IPS DF 4.7 (cell line): Measurements from ENCODE around the gene CST5.
"Not testable (repeated sequence)": the region's sequence is repeated elsewhere in the genome, so short reads cannot be mapped to it uniquely, and the experiment has no call there.

Experiments
- DNase-seq: peaks from one replicate; pipeline ENCODE4 v3.0.0-alpha.2; 2013; ENCODE audit warnings: low spot score; ENCODE audit errors: extremely low read depth

The CST5 gene, protein sequence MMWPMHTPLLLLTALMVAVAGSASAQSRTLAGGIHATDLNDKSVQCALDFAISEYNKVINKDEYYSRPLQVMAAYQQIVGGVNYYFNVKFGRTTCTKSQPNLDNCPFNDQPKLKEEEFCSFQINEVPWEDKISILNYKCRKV

DNA sequence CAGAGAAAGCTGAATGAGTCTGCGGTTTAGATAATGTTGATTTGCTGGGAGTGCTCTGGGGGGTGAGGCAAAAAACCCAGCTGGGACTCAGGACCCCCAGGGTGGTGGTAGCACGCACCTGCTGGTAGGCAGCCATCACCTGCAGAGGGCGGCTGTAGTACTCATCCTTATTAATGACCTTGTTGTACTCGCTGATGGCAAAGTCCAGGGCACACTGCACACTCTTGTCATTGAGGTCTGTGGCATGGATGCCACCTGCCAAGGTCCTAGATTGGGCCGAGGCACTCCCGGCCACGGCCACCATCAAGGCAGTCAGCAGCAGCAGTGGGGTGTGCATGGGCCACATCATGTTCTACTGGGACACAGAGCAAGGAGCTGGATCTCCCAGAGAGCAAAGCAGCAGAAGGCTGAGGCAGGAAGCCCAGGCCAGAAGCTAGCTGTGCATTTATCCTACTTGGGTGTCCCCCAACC lies at the start of gene CST5:
TSS of gene CST5 (minus strand) at position 421 of the 471 bp plus-strand sequence. CDS start at position 349, 72 bp downstream.
- no peak for DNase-seq

DNA sequence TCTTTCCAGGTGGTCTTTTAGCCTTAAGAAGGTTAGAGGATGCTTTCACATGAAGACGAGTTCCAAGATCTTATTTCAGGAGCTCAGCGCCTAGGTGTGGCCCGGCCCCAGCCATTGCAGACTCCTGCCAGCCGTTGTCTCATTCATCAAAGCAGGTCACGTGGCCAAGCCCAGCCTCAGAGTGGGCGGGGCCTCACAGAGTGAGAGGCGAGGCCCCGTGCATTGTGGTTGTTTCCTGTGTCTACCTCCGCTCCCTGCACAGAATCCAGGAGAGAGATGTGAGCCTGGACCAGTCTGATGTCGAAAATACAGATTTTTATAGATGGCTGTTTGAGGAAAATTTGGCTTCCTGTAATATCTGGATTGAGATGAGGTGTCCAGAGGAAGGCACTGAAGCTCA lies 49.2 kb upstream of the CST5 start:
- no peak for DNase-seq

DNA sequence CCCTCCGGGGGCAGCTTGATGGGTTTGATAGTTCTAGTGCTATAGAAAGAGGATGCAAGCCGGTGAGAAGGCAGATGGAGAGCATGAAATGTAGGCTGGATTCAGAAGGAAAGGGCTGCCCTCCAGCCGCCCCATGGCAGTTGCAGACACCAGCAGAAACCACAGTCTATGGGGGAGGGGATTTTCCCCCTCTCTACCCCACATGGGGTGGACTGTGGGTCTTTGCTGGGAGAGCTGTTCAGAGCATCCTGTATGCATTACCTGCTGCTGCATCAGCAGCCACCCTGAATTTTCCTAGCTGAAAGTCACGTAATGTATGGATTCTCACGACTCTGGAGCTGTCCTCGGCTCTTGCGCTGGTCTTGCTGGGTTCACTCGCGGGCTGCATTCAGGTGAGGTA lies 48.8 kb upstream of the CST5 start:
- no peak for DNase-seq

DNA sequence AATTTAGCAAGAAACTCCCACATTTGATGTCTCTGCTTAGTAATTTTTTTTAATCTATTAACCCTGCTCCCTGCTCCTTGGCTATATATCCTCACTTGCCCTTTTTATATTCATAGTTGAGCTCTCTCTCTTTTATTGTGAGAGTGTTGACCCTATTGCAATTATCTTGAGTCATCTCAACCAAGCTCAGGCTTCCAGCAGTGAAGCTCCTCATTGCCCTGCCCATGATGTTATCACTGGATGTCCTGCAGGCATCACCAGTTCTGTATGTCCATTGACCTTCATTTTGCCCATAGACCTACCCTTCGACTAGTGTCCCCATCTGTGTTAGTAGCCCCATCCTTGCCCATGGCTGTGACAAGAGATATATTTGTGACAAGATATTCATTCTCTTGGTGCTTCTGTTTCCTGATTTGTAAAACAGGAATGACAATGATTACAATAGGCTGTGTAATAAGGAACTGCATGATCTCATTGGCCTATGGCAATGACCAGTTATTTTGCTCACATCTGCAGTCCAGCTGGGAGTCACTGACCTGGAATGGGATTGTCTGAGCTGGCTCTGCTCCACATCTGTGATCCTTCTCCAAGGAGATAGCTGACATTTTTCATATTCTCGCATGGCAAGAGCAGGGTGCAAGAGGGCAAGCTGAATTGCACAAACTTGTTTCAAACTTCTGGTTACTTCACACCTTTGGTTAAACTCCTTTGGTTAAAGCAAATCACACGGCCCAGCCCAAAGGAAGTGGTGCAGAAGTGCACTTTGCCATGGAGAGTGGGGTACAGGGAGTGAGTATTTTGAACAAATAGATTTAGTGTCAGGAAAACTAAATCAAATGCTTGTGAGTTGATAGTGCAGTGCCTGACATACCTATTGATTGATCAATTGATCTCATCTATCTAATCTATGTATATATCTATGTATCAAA lies 47.7 kb upstream of the CST5 start:
- no peak for DNase-seq

DNA sequence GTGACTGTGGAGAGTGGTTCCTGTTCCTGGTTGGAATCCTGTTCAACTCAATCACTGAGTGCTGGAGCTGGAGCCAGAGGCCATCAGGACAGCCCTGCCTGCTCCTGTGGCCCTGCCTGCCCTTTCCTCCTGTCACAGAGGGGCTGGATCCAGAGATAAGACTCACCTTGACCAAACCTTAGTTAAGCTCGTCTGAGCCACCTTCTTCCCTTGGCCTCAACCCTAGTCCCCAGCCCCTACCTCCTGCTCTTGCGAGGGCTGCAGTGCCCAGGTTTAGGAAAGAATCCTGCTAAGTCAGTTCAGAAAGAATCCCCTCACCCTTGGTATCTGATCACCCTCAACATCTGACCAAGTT lies 47.0 kb upstream of the CST5 start:
- DNase-seq = no peak

DNA sequence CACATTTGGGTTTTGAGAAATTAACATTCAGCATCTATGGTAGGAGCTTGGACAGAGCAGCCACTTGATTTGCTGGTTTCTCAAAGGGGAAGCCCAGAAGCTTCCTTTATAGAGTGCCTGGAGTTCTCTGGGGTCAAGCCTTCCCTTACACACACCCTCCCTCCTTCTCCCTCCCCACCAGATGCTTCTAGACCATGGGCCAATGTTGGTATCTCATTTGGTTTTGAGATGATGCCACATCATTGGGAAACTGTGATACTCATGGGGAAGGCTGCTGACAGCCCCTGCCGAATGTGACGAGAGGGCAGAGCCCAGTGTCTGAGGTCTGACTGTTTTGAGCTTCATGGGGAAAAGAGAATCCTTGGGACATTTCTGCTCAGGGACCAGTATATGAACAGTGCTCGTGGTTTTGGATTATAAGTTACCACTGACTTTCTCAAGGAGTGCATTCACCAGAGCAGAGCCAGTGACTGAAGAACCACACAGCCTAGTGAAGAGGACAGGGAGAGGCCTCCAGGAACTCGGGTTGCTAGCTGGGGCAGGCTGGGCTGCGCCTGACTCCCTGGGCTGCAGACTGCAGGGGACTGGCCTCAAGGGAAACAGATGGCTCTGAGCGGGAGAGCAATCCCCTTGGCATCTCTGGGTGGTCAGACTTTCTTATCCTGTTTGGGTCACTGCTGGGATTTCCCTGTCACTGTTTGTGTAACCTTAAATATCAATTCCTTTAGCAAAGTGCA lies 46.4 kb upstream of the CST5 start:
- DNase-seq = no peak

DNA sequence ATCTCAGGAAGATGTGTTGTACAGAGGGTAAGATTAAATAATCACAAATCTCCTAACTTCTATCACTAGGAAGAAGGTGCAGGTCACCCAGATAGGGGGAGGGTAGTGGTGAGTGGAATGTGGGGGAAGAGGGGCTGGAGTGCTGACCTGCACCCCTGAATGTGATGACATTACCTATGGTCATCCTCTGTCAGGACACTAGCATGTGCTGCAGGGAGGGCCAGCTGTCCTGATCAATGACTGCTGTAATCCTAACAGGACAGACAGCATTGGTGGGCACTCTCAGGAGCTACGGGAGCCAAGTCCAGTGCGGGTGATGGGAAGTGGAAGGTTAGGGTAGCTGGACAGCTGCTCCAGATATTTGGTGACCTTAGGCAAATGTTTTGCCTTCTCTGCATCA lies 45.2 kb upstream of the CST5 start:
- no peak for DNase-seq

DNA sequence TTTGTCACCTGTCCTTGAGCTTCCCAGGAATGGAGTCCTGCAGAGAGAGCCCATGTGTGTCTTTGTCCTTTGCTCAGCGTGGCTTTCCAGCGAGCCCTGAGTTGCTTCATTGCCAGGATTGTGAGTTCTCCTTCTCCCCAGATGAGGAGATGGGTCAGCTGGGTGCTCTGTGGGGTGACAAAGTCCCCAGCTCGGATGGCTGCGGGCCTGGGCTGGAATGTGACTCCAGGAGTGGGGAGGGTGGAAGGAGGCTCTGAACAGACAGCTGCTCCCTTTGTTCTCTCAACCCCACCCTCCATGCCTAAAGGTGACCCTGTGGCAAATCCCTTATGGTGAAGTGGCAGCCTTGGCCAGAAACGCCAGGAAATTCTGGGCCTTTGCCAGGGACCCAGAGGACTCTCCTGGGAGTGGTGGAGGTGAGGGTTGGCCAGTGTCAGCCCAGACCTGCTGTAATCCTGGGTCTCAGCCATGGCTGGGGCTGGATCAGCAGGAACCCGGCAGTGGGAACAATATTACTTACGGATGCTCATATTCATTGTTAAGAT lies 44.4 kb upstream of the CST5 start:
- DNase-seq = no peak

DNA sequence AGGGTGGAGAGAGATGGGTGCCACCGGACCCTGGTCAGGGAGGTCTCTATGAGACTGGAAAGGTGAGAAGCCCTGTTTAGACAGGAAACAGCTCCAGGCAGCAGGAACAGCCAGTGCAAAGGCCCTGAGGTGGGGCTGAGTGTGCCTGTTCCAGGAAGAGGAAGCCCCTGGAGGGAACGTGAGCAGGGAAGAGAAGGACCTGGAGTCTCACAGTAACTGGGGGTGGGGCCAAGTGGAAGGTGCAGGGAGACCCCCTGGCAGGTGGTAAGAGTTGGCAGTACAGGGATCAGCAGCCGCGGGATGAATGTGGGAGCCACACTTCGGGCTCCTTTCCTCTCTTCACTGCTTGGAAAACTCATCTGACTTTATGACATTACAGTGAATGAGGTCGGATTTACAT lies 43.8 kb upstream of the CST5 start:
- no peak for DNase-seq

DNA sequence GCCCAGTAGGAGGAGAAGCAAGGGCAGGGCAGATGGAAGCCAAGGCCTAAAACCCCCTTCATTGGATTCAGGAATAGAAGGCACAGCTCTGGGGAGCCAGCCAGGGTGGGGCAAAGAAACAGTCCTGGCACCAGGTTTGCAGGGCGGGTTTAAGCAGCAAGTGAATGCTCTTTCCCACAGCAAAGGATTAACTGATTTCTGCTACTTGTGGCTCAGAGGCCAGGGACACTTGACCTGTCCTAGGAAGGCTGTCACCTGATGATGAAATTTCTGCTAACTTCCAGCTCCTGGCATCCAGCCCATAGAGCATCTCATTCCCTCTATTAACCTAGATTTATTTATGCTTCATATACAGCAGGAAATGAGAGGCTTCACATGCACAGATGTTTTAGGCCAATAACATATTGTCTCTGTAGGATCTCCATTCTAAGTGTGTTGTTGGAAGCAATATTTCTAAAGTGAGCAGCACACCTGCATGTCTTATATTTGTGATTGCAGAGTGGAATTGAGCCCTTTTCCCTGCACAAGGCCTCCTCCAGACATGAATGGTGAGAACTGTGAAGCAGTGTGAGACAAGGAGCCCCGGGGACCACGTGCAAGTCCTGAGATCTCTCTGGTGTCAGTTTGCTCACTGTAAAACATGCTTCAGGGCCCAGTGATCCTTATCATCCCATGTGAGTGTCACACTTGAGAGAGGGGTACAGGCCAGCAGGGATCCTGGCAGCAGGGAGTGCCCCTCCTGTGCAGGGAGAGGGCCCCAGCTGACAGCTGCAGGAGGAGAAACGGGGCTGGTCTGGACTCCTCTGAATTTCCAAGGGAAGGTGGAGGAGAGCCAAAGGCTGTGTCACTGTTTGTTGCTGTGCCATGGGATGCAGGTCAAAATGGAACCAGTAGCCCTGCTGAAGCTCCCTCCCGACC lies 41.1 kb upstream of the CST5 start:
- DNase-seq = no peak

DNA sequence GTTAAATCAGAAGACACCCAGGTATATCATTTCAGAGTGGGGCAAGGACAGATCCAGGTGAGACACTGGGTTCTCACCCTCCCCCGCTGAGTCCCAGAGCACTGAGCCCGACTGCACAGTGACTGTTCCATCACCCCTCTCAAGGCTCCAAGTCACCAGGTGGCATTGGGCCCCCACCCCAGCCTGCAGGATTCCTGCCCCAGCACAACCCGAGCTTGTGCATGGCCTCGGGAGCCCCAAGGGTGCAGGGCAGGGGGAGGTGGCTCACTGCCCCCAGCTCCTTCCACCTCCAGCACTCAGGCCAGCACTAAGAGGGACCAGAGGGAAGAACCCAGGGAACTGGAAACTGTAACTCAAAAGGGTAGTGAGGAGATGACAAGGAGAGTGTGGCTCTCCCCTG lies 39.3 kb upstream of the CST5 start:
- DNase-seq = no peak

DNA sequence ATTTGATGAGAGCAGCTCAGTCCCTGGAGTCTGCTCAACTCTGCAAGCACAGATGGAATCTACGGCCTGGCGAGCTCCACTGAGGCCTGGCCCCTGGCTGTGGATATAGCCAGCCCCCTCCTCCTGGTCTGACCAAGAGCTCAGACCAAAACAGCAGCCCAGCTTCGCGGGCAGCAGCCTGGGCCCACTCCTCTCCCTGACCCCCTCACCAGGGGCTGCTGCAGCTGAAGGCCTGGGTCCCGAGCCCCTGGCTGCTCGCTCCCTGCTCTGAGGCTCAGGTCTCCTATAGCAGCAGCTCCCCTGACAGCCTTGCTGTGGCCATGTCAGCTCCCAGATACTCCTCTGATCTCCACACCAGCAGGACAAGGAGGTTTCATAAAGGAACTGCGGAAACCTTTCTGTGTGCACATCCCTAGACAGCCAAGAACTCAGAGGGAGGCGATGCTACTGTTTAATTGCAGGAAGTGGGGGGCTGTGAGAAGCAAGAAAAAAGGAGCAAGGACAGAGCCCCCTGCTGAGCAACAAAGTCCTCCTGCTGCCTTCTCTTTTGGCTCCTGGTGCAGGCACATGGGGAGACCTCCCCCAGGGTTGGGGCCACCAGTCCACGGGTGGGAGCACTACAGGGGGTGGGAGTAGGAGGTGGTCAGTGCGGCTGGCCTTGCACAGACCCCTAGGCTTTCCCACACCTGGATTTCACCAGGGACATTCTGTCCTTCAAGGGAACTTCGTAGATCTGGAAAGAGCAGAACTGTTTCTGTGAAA lies 38.7 kb upstream of the CST5 start:
- no peak for DNase-seq

DNA sequence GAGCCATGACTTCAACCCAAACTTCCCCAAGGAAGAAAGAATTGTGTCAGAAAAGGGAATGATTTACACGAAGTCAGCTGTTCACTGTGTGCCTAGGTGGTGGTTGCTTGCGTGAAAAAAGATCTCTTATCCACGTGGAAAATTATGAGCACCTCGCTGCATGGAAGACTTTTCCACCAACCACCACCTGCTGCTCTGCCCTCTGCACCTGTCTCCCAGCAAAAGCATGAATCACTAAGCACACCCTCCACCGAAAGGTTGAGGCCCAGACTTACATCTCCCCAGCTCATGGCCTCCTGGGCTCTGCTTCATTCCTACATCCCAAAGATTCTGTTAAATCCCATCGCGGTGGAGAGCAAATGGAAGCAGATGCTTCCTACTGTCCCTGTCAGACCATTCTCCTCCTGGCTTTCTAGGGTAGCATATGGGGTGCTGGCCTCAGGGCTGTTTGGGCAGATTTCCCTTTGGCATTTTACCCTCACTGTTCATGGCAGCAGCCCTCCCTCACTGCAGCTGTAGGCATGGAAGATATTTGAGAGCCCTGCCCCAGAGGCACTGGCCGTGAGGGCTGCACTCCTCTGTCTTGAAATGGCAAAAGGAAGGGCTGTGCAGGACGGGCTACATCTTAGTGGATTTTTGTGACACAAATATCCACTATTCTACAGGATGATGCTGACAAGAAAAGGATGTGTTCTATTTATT lies 37.6 kb upstream of the CST5 start:
- no peak for DNase-seq

DNA sequence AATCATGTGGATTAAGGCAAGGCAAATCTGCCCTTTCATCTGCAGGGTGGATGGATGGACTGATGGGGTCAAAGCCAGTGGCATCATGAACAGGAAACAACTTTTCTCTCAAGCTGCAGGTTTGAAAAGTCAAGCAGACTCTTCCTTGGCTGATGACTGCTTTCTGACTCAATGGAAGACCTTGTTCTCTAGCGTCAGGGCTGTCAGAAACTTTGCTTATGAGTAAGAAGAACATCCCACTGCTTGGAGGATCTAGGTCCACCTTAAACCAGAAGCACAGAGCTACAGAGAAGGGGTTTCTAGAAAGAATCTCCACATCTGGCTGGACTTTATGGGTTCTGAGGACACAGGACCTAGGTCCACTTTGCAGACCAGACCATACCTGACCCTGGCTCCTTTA lies 36.3 kb upstream of the CST5 start:
- no peak for DNase-seq

DNA sequence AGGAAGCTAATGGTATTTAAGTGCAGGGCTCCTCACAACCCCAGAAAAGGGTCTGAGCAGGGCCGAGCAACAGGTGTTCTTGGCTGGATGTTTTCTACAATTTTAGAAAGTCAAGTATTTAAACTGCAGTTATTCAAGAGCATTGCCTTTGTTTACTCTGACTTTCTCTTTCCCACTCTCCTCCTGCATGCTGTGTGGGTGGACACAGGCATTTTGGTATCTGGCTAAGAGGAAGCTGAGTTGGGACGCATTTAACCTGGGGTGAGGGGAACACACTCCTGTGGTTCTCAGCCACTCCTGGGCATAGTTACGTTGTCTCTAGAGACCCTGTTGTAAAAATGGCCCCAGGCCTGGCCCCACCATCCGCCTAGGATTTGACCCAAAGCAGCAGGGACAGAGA lies 34.9 kb upstream of the CST5 start:
- DNase-seq = not testable (repeated sequence)

DNA sequence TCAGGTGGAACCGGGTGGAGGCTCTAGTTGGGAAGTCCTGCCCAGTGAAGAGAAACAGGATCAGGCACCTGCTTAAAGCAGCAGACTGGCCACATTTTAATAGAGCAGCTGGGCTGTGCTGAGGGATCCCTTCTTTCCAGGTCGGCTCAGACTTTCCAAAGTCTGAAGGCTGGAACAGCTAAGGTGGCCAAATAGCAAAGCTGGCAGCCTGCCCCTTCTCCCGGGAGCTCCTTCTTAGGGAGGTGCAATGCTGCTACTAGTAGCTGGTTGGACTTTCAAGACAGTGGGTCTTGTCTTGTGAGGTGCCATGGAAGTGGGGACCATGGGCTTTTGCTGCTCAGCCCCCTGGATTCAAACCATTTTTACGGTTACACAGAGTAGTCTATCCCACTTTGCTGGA lies 30.7 kb upstream of the CST5 start:
- DNase-seq = no peak

DNA sequence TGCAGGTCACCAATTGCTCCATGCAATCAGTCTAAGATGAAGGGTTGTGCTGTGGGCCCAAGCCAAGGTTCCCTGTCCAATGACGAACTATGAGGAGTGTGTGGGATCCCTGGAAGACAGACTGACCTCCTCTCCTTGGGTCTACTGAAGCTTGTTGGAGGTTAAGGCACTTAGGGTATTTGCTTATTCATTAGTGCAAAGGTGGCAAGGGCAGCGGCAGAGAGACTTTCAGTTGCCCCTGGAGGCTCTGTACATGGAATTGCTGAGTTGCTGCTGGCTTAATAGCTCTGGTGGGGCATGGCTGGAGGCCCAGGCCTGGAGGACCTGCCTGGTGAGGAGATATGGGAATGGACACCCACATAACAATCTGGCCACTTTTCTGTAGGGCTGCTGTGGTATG lies 29.8 kb upstream of the CST5 start:
- no peak for DNase-seq

DNA sequence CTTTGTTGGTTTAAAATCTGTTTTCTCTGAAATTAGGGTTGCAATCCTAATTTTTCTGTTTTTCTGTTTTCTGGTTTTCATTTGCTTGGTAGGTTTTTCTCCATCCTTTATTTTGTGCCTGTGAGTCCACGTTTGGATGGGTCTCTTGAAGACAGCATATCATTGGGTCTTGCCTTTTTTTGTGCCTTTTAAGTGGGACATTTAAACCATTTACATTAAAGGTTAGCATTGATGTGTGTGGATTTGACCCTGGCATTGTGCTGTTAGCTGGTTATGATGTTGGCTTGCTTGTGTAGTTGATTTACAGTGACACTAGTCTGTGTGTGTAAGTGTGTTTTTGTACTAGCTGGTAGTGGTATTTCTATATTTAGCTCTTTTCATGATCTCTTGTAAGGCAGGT lies 28.0 kb upstream of the CST5 start:
- no peak for DNase-seq

DNA sequence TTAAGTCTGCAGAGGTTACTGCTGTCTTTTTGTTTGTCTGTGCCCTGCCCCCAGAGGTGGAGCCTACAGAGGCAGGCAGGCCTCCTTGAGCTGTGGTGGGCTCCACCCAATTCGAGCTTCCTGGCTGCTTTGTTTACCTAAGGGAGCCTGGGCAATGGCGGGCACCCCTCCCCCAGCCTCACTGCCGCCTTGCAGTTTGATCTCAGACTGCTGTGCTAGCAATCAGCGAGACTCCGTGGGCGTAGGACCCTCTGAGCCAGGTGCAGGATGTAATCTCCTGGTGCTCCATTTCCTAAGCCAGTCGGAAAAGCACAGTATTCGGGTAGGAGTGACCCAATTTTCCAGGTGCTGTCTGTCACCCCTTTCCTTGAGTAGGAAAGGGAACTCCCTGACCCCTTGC lies 22.8 kb upstream of the CST5 start:
- DNase-seq = not testable (repeated sequence)

DNA sequence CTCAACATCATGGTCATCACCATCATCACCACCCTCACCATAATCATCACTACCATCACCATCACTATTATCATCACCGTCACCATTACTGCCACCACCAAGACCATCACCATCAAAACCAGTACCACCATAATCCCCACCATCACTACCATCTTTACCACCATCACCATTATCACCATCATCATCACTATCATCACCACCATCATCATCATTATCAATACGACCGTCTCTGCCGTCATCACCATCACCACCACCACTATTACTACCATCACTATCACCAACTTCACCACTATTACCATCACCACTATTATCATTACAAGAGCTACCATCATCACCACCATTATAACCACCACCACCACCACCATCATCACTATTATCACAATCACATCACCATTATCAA lies 11.3 kb upstream of the CST5 start:
- not testable (repeated sequence) for DNase-seq
